Uterus (tissue), 4 donors: ENCODE measurements around the gene SH3RF3. TPM values are rescaled to one million over a fixed set of nuclear protein-coding genes. Genes with fewer than 3 reads are reported as not detected.

Experiments used
- DNase-seq, 2 donors: peaks; one replicate each; pipeline ENCODE4 v3.0.0-alpha.2; 2019 to 2020
- H3K27ac ChIP-seq, 2 donors: fragments of 200-600 bp; sonication (generic); 1 replicate in 1 of 2; 2 replicates in 1 of 2; pipeline ENCODE4 v1.5.1; 2016 to 2018
- H3K27me3 ChIP-seq, 2 donors: fragments of 200-600 bp; sonication (generic); one replicate each; pipeline ENCODE4 v1.5.1; 2018 to 2019; ENCODE audit warnings: control low read depth in 1 of 2
- H3K36me3 ChIP-seq, 2 donors: fragments of 200-600 bp; sonication (generic); one replicate each; pipeline ENCODE4 v1.5.1; 2019; ENCODE audit warnings: control low read depth in 1 of 2
- H3K4me1 ChIP-seq, 2 donors: fragments of 200-600 bp; sonication (generic); one replicate each; pipeline ENCODE4 v1.5.1; 2018 to 2019; ENCODE audit warnings: control low read depth in 1 of 2
- H3K4me3 ChIP-seq, 2 donors: fragments of 200-600 bp; sonication (generic); 1 replicate in 1 of 2; 2 replicates in 1 of 2; pipeline ENCODE4 v1.5.1; 2018 to 2019; ENCODE audit warnings: mild to moderate bottlenecking in 1 of 2
- H3K9me3 ChIP-seq, 2 donors: fragments of 200-600 bp; sonication (generic); one replicate each; pipeline ENCODE4 v1.5.1; 2019; ENCODE audit warnings: control low read depth in 1 of 2
- CTCF ChIP-seq, 4 experiments: fragments of 200-600 bp in 2 of 4; fragments of 450-650 bp in 2 of 4; sonication (generic) in 2 of 4; IDR thresholded peaks; one replicate each; pipeline ENCODE4 v1.5.1; 2016 to 2019; ENCODE audit warnings: antibody characterized with exemption in 4 of 4, mild to moderate bottlenecking in 2 of 4, moderate library complexity in 1 of 4
- POLR2A ChIP-seq, 2 donors: fragments of 450-650 bp; IDR thresholded peaks; one replicate each; pipeline ENCODE4 v1.6.1; 2016; ENCODE audit warnings: antibody characterized with exemption in 2 of 2, mild to moderate bottlenecking in 1 of 2, moderate library complexity in 1 of 2
- intact Hi-C: fragments of 100-400 bp; cut with DNase I; formaldehyde crosslinking; loops from one replicate; pipeline ENCODE4 v1.15.1; 2023; ENCODE audit warnings: low total_unique reads
- total RNA-seq, 4 donors: library from RNA; depleted of rRNA in 3 of 4; stranded (reverse); fragments of >200 nt in 3 of 4; gene quantifications; one replicate each; pipeline versions ENCODE4 v1.1.0 to v1.2.4, GENCODE V29; 2014 to 2023
- donor health status: DM: yes; HTN: yes; CAD: no.

SH3RF3 gene
- total RNA-seq, 4 donors from 2014 or later = 5.1 to 10.2 (median 8.7) TPM; not detected in 1

- no peak overlapping the region for H3K4me3 ChIP-seq
- no peak for DNase-seq
- TF ChIP-seq CTCF (IDR thresholded peaks at IDR 0.05) = no peak
- no peak for TF ChIP-seq POLR2A (IDR thresholded peaks at IDR 0.05)
- H3K9me3 ChIP-seq = no peaks in the 10 kb centered on the region
- H3K27me3 ChIP-seq = no peaks in the 10 kb centered on the region
- intact Hi-C loops = no loop called here
- H3K27ac ChIP-seq = no peak overlapping the region
- peaks cover 8 to 19% of the 10 kb centered on the region in 2 donors for H3K4me1 ChIP-seq
- H3K36me3 ChIP-seq = no peaks in the 10 kb centered on the region
Measured at GRCh38 chr2:109212836-109213563, 84.0 kb downstream of the SH3RF3 start.

- no peak for DNase-seq
- TF ChIP-seq CTCF (IDR thresholded peaks at IDR 0.05) (no peak), POLR2A (IDR thresholded peaks at IDR 0.05) (no peak)
- H3K4me1 ChIP-seq = peaks cover 8 to 19% of the 10 kb centered on the region in 2 donors
- intact Hi-C loops = no loop called here
- H3K27ac ChIP-seq = no peak overlapping the region
- no peak overlapping the region for H3K4me3 ChIP-seq
- no peaks in the 10 kb centered on the region for H3K36me3 ChIP-seq
- H3K27me3 ChIP-seq = no peaks in the 10 kb centered on the region
- no peaks in the 10 kb centered on the region for H3K9me3 ChIP-seq
Measured at GRCh38 chr2:109213646-109214433, 84.8 kb downstream of the SH3RF3 start.

- Histone ChIP-seq H3K27me3 (no peaks in the 10 kb centered on the region), H3K9me3 (no peaks in the 10 kb centered on the region), H3K36me3 (no peaks in the 10 kb centered on the region), H3K4me1 (peaks cover 8 to 14% of the 10 kb centered on the region in 2 donors), H3K4me3 (no peak overlapping the region), H3K27ac (no peak overlapping the region)
- TF ChIP-seq CTCF (IDR thresholded peaks at IDR 0.05) (no peak), POLR2A (IDR thresholded peaks at IDR 0.05) (no peak)
- no peak for DNase-seq
- intact Hi-C loops = no loop called here
Measured at GRCh38 chr2:109214651-109215371, 85.8 kb downstream of the SH3RF3 start.

- no peak for DNase-seq
- TF ChIP-seq POLR2A (IDR thresholded peaks at IDR 0.05) (no peak), CTCF (IDR thresholded peaks at IDR 0.05) (no peak)
- H3K9me3 ChIP-seq = no peaks in the 10 kb centered on the region
- H3K4me3 ChIP-seq = no peak overlapping the region
- intact Hi-C loops = no loop called here
- H3K27ac ChIP-seq = no peak overlapping the region
- H3K27me3 ChIP-seq = no peaks in the 10 kb centered on the region
- H3K36me3 ChIP-seq = no peaks in the 10 kb centered on the region
- H3K4me1 ChIP-seq = peaks cover under 1 to 10% of the 10 kb centered on the region in 2 donors
Measured at GRCh38 chr2:109215866-109216265, 86.9 kb downstream of the SH3RF3 start.
